Endothelial cell of umbilical vein (primary cell): ENCODE results near the gene ADRB2.

Experiments used
- CTCF ChIP-seq, 2 donors: IDR thresholded peaks; 1 replicate in 1 of 2; 2 replicates in 1 of 2; pipeline ENCODE4 v1.5.1; 2011; ENCODE audit warnings: low read length in 2 of 2, mild to moderate bottlenecking in 2 of 2, moderate library complexity in 2 of 2, control low read depth in 1 of 2, inconsistent platforms in 1 of 2, low read depth in 1 of 2; ENCODE audit not compliant: insufficient read depth in 1 of 2; ENCODE audit errors: extremely low read depth in 1 of 2
- EZH2 ChIP-seq: IDR thresholded peaks from 2 replicates; pipeline ENCODE4 v1.6.1; 2012; ENCODE audit warnings: borderline replicate concordance, low read depth, mild to moderate bottlenecking, moderate library complexity, low read length, inconsistent platforms; ENCODE audit not compliant: severe bottlenecking
- GATA2 ChIP-seq: IDR thresholded peaks from 2 replicates; pipeline ENCODE4 v1.7.0; 2011; ENCODE audit warnings: low read depth, mild to moderate bottlenecking, moderate library complexity, mixed read lengths, low read length; ENCODE audit not compliant: insufficient read length, insufficient read depth
- JUN ChIP-seq: IDR thresholded peaks from 2 replicates; pipeline ENCODE4 v1.6.1; 2011; ENCODE audit warnings: borderline replicate concordance, low read depth; ENCODE audit not compliant: insufficient read length, insufficient read depth
- POLR2A ChIP-seq: IDR thresholded peaks from 2 replicates; pipeline ENCODE4 v1.6.1; 2012; ENCODE audit warnings: low read depth, mild to moderate bottlenecking, control low read depth, low read length
- POLR2AphosphoS5 ChIP-seq: IDR thresholded peaks from 2 replicates; pipeline ENCODE4 v1.6.1; 2012; ENCODE audit warnings: low read depth, mild to moderate bottlenecking, control low read depth, low read length, moderate library complexity; ENCODE audit not compliant: insufficient read depth

- TF ChIP-seq CTCF (IDR thresholded peaks at IDR 0.05; ENCODE audit: extremely low read depth in 1 of 2, insufficient read depth in 1 of 2, low read depth in 1 of 2, low read length in 2 of 2) (no peak), POLR2A (peak; percentile 31), POLR2AphosphoS5 (no peak), JUN (no peak), GATA2 (no peak), EZH2 (no peak)
These were observed 727 bp upstream of the ADRB2 start for GRCh38 chr5:148825716-148826052.
